Left cardiac atrium (tissue), 4 donors: ENCODE results near the gene RAB3B. TPM values are rescaled to one million over a fixed set of nuclear protein-coding genes. Genes with fewer than 3 reads are reported as not detected.
"Not testable (repeated sequence)": the region's sequence is repeated elsewhere in the genome, so short reads cannot be mapped to it uniquely, and the experiment has no call there.

Source experiments
- ATAC-seq, 2 donors: fragments of 200-7000 bp; cut with Tn5 transposase; one replicate each; pipeline ENCODE4 v1.9.1; 2020; ENCODE audit warnings: mild to moderate bottlenecking in 2 of 2, moderate library complexity in 2 of 2
- DNase-seq: peaks from one replicate; pipeline ENCODE4 v3.0.0-alpha.2; 2020
- intact Hi-C, 2 donors: fragments of 100-400 bp; cut with DNase I; formaldehyde crosslinking; loops; one replicate each; pipeline versions ENCODE4 v1.14.1 to v1.15.1; 2022 to 2023
- total RNA-seq, 2 donors: library from RNA; stranded (reverse); fragmentation: NEBNext Ultra II Directional; extraction: Animal tissue kit (Norgen Biotek cat#: 25700); gene quantifications; one replicate each; pipeline ENCODE4 v1.2.1, GENCODE V29; 2021
- donor health status: DM: no; HTN: yes; CAD: no.
- donor health status: DM: no; HTN: yes; CAD: no; lungs with severe emphysema.
- donor health status: DM: yes; HTN: yes; CAD: no.
- donor health status: Dilated cardiomyopathy.

RAB3B gene
- total RNA-seq, 2 donors from 2014 or later = not detected

GRCh38 chr1:52002038-52002917 lies 11.8 kb upstream of the RAB3B start:
- intact Hi-C loops = loop anchor here (1.0 to 10.0 kb wide), 2 partner anchors 105 to 107 kb away; no protein-coding TSS in a partner anchor
- no peak for DNase-seq
- peak; percentile 78 to 89 for ATAC-seq

- no peak for ATAC-seq
- no peak for DNase-seq
- intact Hi-C loops = no loop called here
These were observed 8.2 kb upstream of the RAB3B start for GRCh38 chr1:51998701-51999100.

- intact Hi-C loops = no loop called here
- no peak for ATAC-seq
- no peak for DNase-seq
These were observed 7.5 kb upstream of the RAB3B start for GRCh38 chr1:51997974-51998382.

GRCh38 chr1:51989582-51990477 lies 670 bp downstream of the RAB3B start:
- ATAC-seq (no peak), DNase-seq (no peak)
- intact Hi-C loops = no loop called here

GRCh38 chr1:51988254-51988653 lies 2.2 kb downstream of the RAB3B start:
- intact Hi-C loops = no loop called here
- ATAC-seq (no peak), DNase-seq (no peak)

GRCh38 chr1:51986718-51987117 lies 3.8 kb downstream of the RAB3B start:
- DNase-seq (no peak), ATAC-seq (no peak)
- intact Hi-C loops = no loop called here

GRCh38 chr1:51982161-51982560 lies 8.3 kb downstream of the RAB3B start:
- no peak for DNase-seq
- ATAC-seq = no peak
- intact Hi-C loops = no loop called here

GRCh38 chr1:51981555-51981954 lies 8.9 kb downstream of the RAB3B start:
- ATAC-seq (no peak), DNase-seq (no peak)
- intact Hi-C loops = no loop called here

- DNase-seq = no peak
- ATAC-seq = no peak
- intact Hi-C loops = no loop called here
These were observed 12.4 kb downstream of the RAB3B start for GRCh38 chr1:51978099-51978498.

GRCh38 chr1:51976846-51977602 lies 13.5 kb downstream of the RAB3B start:
- DNase-seq = no peak
- intact Hi-C loops = no loop called here
- no peak for ATAC-seq

- DNase-seq = no peak
- no peak for ATAC-seq
- intact Hi-C loops = no loop called here
These were observed 16.7 kb downstream of the RAB3B start for GRCh38 chr1:51973587-51974474.

GRCh38 chr1:51969038-51969705 lies 21.3 kb downstream of the RAB3B start:
- ATAC-seq (no peak), DNase-seq (no peak)
- intact Hi-C loops = no loop called here

GRCh38 chr1:51968632-51969031 lies 21.9 kb downstream of the RAB3B start:
- intact Hi-C loops = no loop called here
- no peak for ATAC-seq
- DNase-seq = no peak

- intact Hi-C loops, DNase-seq: not testable (repeated sequence)
These were observed 23.2 kb downstream of the RAB3B start for GRCh38 chr1:51967213-51967791.

GRCh38 chr1:51966559-51966958 lies 23.9 kb downstream of the RAB3B start:
- ATAC-seq = no peak
- intact Hi-C loops = no loop called here
- no peak for DNase-seq

More at GRCh38 chr1:51967213-51967791, 23.2 kb downstream of the RAB3B start:
- not testable (repeated sequence) for ATAC-seq

- no peak for ATAC-seq
- DNase-seq = no peak
- intact Hi-C loops = no loop called here
These were observed 26.2 kb downstream of the RAB3B start for GRCh38 chr1:51964309-51964696.

GRCh38 chr1:51963592-51964308 lies 26.8 kb downstream of the RAB3B start:
- DNase-seq (no peak), ATAC-seq (no peak)
- intact Hi-C loops = no loop called here
